Nephron progenitor cell (in vitro differentiated cells): ENCODE measurements around the gene RBMS2.

Experiments
- DNase-seq: peaks from one replicate; pipeline ENCODE4 v3.0.0; 2021
- H3K27ac Mint-ChIP-seq: 2 replicates; pipeline ENCODE4 v1.8.0; 2021; ENCODE audit warnings: mild to moderate bottlenecking, moderate library complexity, mixed read lengths
- H3K27me3 Mint-ChIP-seq: 2 replicates; pipeline ENCODE4 v1.8.0; 2021; ENCODE audit warnings: mild to moderate bottlenecking, low read depth, mixed read lengths; ENCODE audit not compliant: poor library complexity
- H3K36me3 Mint-ChIP-seq: 2 replicates; pipeline ENCODE4 v1.8.0; 2021; ENCODE audit warnings: low read depth, mixed read lengths
- H3K4me1 Mint-ChIP-seq: 2 replicates; pipeline ENCODE4 v1.8.0; 2021; ENCODE audit warnings: mixed read lengths
- H3K4me3 Mint-ChIP-seq: 2 replicates; pipeline ENCODE4 v1.8.0; 2021; ENCODE audit warnings: mild to moderate bottlenecking, moderate library complexity, mixed read lengths
- H3K9me3 Mint-ChIP-seq: 2 replicates; pipeline ENCODE4 v1.8.0; 2021; ENCODE audit warnings: mild to moderate bottlenecking, moderate library complexity, mixed read lengths
- TF ChIP-seq, protein P1 (sequence below): fragments of 200-600 bp; sonication (generic); IDR thresholded peaks from 2 replicates; pipeline ENCODE4 v1.5.0; 2021; ENCODE audit warnings: antibody characterized with exemption

Gene RBMS2

DNA sequence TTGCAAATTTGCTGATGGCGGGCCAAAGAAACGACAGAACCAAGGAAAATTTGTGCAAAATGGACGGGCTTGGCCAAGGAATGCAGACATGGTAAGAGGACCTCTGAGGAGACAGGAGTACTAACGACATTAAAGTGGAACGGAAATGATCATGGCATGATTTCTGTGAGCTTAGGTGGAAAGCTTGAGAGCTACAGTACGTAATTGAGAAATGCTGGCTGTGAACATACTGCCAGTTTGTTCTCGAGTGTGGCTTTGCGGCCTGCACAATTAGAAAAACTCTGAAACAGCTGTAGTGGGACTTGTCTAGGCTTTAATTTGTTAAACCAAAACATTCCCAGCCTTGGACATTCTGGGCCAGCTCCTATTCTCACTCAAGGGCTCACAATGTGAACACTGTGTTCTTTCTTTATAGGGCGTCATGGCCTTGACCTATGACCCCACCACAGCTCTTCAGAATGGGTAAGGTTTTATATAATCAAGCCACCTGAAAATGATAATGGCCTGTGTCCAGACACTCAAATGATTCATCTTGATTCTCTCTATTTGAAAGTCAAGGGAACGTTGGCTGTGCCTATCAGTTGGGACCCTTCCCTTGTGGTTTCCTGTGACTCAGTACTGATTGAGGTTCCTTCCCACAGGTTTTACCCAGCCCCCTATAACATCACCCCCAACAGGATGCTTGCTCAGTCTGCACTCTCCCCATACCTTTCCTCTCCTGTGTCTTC, 60.0 kb downstream of the RBMS2 start:
- no peaks in the 10 kb centered on the region for H3K4me1 Mint-ChIP-seq
- H3K4me3 Mint-ChIP-seq, result no peak overlapping the region
- no peak for DNase-seq
- H3K9me3 Mint-ChIP-seq, result no peaks in the 10 kb centered on the region
- TF ChIP-seq, protein P1, sequence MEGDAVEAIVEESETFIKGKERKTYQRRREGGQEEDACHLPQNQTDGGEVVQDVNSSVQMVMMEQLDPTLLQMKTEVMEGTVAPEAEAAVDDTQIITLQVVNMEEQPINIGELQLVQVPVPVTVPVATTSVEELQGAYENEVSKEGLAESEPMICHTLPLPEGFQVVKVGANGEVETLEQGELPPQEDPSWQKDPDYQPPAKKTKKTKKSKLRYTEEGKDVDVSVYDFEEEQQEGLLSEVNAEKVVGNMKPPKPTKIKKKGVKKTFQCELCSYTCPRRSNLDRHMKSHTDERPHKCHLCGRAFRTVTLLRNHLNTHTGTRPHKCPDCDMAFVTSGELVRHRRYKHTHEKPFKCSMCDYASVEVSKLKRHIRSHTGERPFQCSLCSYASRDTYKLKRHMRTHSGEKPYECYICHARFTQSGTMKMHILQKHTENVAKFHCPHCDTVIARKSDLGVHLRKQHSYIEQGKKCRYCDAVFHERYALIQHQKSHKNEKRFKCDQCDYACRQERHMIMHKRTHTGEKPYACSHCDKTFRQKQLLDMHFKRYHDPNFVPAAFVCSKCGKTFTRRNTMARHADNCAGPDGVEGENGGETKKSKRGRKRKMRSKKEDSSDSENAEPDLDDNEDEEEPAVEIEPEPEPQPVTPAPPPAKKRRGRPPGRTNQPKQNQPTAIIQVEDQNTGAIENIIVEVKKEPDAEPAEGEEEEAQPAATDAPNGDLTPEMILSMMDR, result no peak
- no peaks in the 10 kb centered on the region for H3K27me3 Mint-ChIP-seq
- no peak overlapping the region for H3K27ac Mint-ChIP-seq
- H3K36me3 Mint-ChIP-seq, result peaks cover 28% of the 10 kb centered on the region

DNA sequence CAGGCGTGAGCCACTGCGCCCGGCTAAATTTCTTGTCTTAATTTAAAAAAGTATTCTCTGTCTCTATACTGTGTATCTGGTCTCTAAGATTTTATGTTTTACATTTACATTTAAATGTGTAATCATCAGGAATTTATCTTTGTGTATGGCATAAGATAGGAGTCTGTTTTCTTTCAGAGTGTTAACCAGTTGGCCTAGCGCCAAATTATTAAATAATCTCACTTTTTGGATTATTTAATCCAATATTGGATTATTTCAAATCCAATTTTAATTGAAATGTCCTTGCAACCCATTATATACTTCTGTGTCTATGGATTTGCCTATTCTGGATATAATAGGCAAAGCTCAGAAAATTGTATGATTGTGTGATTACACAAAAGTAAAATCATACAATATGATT, 63.5 kb downstream of the RBMS2 start:
- peaks cover 2% of the 10 kb centered on the region for H3K4me1 Mint-ChIP-seq

DNA sequence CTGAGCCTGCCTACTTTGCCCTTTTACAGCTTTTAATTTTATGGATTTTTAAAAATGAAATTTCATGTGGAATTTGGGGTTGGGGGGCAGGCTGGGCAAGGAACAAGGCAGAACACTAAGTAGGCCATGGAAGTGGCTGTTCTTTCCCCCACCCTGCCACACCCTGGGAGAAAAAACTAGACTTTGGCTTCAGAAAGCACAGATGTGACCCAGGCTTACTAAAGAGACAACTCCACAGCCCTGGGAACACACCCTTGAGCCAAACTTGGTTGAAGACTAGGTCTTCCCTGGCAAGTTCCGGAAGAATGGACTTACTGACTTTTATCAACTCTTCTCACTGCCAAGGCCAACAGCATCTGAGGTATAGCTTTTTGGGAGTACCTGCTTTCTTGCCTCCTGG, 68.2 kb downstream of the RBMS2 start:
- Mint-ChIP-seq H3K9me3 (no peaks in the 10 kb centered on the region), H3K4me1 (peaks cover 27% of the 10 kb centered on the region), H3K27me3 (peaks cover 2% of the 10 kb centered on the region), H3K4me3 (no peak overlapping the region), H3K36me3 (peaks cover 19% of the 10 kb centered on the region), H3K27ac (peak overlapping the region; percentile 56)
- DNase-seq, result no peak
- TF ChIP-seq, protein P1, result no peak

More for the DNA sequence above, 63.5 kb downstream of the RBMS2 start:
- Mint-ChIP-seq H3K27me3 (peaks cover 2% of the 10 kb centered on the region), H3K4me3 (no peak overlapping the region), H3K27ac (no peak overlapping the region), H3K36me3 (peaks cover 36% of the 10 kb centered on the region), H3K9me3 (no peaks in the 10 kb centered on the region)
- TF ChIP-seq, protein P1, result no peak
- DNase-seq, result no peak

DNA sequence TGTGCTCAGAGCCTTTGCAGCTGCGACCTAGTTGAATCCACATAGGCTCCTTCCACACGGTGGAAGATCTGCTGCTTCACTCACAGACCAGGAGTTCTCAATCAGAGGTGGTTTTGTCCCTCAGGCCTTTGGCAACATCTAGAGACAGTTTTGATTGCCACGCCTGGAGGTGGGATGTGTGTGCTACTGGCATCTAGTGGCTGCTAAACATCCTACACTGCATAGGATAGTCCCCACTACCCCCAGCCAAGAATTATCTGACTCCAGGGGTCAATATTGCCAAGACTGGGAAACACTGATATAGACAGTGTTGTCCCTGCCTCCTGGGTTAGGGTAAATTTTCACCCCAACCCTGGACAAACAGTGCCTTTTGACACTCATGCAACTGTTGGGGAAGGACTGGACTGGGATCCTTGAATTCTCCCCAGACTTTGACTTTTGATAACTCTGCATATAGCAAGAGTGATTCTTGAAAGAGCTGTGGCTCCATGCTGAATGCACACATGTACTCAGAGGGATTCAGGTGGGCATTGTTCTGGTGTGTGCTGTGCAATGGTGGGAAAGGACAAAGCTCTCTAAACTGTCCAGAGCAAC, 68.7 kb downstream of the RBMS2 start:
- TF ChIP-seq, protein P1, result peak; percentile 44
- Mint-ChIP-seq H3K4me1 (peaks cover 32% of the 10 kb centered on the region), H3K36me3 (peaks cover 19% of the 10 kb centered on the region), H3K9me3 (no peaks in the 10 kb centered on the region), H3K27me3 (peaks cover 2% of the 10 kb centered on the region), H3K27ac (peak overlapping the region; percentile 56), H3K4me3 (no peak overlapping the region)
- DNase-seq, result no peak

DNA sequence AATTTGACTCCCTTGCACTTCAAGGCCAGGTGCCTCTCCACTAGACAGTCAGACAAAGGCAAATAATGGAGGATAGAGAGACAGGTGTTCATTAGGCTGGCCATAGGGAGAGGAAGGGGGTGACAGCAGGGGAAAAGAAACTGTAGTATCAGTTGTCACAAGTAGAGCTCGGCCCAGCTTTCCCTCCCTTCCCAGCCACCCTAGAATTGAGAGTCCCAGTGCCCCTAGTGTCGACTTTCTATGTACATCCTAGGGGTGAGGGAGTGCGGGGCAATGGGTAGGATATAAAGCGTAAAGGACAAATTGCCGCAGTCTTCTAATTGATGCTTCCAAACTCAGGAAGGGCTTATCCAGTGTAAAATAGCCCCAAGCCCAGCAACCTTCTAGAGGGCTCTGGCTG, 69.5 kb downstream of the RBMS2 start:
- Mint-ChIP-seq H3K4me1 (peaks cover 40% of the 10 kb centered on the region), H3K9me3 (no peaks in the 10 kb centered on the region), H3K4me3 (no peak overlapping the region), H3K27ac (peak overlapping the region; percentile 64), H3K36me3 (peaks cover 19% of the 10 kb centered on the region), H3K27me3 (peaks cover 2% of the 10 kb centered on the region)
- TF ChIP-seq, protein P1, result no peak
- DNase-seq, result no peak

DNA sequence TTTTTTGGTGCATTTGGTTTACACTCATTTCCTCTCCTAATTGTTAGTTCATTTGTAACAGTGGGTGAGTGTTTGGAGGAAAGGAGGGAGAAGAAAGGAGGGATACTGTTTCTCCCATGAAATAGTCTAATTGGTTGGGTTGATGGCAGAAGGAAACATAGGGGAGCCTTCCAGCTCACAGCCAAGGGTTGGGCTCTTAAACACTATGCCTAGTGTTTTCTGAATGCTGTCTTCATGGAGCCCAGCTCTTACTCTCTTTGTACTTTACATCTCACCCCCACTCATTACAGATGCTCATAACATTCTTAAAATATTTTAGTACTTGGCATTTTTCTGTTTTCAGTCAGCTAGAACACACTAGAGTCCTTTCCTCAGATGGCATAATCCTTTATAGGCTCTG, 70.3 kb downstream of the RBMS2 start:
- DNase-seq, result no peak
- no peak overlapping the region for H3K4me3 Mint-ChIP-seq
- H3K27ac Mint-ChIP-seq, result no peak overlapping the region
- H3K36me3 Mint-ChIP-seq, result peaks cover 21% of the 10 kb centered on the region
- H3K9me3 Mint-ChIP-seq, result no peaks in the 10 kb centered on the region
- peaks cover 2% of the 10 kb centered on the region for H3K27me3 Mint-ChIP-seq
- peaks cover 47% of the 10 kb centered on the region for H3K4me1 Mint-ChIP-seq
- TF ChIP-seq, protein P1, result no peak
